Measurements from ENCODE around the gene KRTAP10-3.
"Not testable (repeated sequence)": the region's sequence is repeated elsewhere in the genome, so short reads cannot be mapped to it uniquely, and the experiment has no call there.

The KRTAP10-3 gene, protein sequence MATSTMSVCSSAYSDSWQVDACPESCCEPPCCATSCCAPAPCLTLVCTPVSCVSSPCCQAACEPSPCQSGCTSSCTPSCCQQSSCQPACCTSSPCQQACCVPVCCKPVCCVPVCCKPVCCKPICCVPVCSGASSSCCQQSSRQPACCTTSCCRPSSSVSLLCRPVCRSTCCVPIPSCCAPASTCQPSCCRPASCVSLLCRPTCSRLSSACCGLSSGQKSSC

GRCh38 chr21:44558695-44559094, at the start of gene KRTAP10-3:
Gene KRTAP10-3, minus strand, starts transcription at chr21:44558795. Its CDS starts 80 bp downstream, at chr21:44558715.
- Mint-ChIP-seq H3K4me3 (no peak within 1 kb of the TSS), H3K9me3 (peaks cover 19% of the 10 kb centered on the region), H3K36me3 (ENCODE audit: low read depth) (no peaks in the 10 kb centered on the region), H3K27me3 (peaks cover 36% of the 10 kb centered on the region), H3K27ac (no peak within 1 kb of the TSS), H3K4me1 (ENCODE audit: low read depth) (no peaks in the 10 kb centered on the region)
- intact Hi-C loops (cut with micrococcal nuclease), result no loop called here

GRCh38 chr21:44606495-44606894, 47.9 kb upstream of the KRTAP10-3 start:
- Mint-ChIP-seq H3K4me1 (ENCODE audit: low read depth) (no peaks in the 10 kb centered on the region), H3K27me3 (peaks cover 4% of the 10 kb centered on the region), H3K27ac (no peak overlapping the region), H3K36me3 (ENCODE audit: low read depth) (no peaks in the 10 kb centered on the region), H3K4me3 (no peak overlapping the region), H3K9me3 (peaks cover 46% of the 10 kb centered on the region)
- intact Hi-C loops (cut with micrococcal nuclease), result no loop called here

GRCh38 chr21:44603911-44604310, 45.3 kb upstream of the KRTAP10-3 start:
- Mint-ChIP-seq H3K27me3 (peaks cover 9% of the 10 kb centered on the region), H3K4me1 (ENCODE audit: low read depth) (no peaks in the 10 kb centered on the region), H3K4me3 (no peak overlapping the region), H3K36me3 (ENCODE audit: low read depth) (no peaks in the 10 kb centered on the region), H3K27ac (no peak overlapping the region), H3K9me3 (peaks cover 20% of the 10 kb centered on the region)
- intact Hi-C loops (cut with micrococcal nuclease), result no loop called here

- intact Hi-C loops (cut with micrococcal nuclease), result no loop called here
- Mint-ChIP-seq H3K27ac (no peak overlapping the region), H3K27me3 (peaks cover 9% of the 10 kb centered on the region), H3K9me3 (peaks cover 16% of the 10 kb centered on the region), H3K36me3 (ENCODE audit: low read depth) (no peaks in the 10 kb centered on the region), H3K4me1 (ENCODE audit: low read depth) (no peaks in the 10 kb centered on the region), H3K4me3 (no peak overlapping the region)
Observed at GRCh38 chr21:44603109-44603875, 44.7 kb upstream of the KRTAP10-3 start.

- no peaks in the 10 kb centered on the region for H3K36me3 Mint-ChIP-seq (ENCODE audit: low read depth)
- peaks cover 13% of the 10 kb centered on the region for H3K27me3 Mint-ChIP-seq
- H3K4me3 Mint-ChIP-seq, result no peak overlapping the region
- H3K27ac Mint-ChIP-seq, result no peak overlapping the region
- intact Hi-C loops (cut with micrococcal nuclease), result no loop called here
- H3K9me3 Mint-ChIP-seq, result peaks cover 16% of the 10 kb centered on the region
- no peaks in the 10 kb centered on the region for H3K4me1 Mint-ChIP-seq (ENCODE audit: low read depth)
Observed at GRCh38 chr21:44602463-44602850, 43.9 kb upstream of the KRTAP10-3 start.

DNA sequence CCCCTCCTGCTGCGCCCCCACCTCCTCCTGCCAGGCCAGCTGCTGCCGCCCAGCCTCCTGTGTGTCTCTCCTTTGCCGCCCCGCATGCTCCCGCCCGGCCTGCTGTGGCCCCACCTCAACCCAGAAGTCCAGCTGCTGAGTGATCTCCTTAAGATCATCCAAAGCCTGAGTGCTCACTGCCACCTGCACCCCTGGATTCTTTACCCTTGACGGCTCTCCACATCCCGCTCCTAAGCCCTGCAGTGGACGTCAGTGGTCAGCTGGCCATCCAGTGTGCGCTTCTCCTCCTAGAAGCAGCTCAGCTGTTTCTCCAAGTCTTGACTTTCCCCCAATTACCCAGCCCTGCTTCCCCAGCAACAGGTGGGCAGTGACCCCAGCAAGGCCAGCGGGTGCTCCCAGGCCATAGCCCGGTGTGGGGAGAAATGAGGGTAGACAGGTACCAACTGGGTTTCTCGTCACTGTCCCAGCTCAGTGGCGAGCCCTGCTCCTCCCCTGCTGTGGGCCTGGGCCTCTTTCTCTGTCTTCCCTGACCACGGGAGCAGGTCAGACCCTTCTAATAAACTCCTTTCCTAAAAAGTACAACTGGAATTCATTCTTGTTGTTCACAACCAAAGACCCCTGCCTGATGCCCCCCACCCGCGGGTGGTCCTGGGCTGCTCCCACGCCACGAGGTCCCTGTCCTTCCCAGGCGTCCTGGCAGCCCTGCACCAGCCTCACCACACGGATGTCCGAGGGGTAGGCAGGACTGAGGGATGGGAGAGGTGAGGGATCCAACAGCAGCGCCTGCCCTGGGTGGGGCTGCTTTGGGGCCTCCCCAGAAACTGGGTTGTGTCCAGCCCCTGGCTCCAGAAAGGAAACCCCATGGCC, 43.2 kb upstream of the KRTAP10-3 start:
- Mint-ChIP-seq H3K27me3 (peaks cover 13% of the 10 kb centered on the region), H3K4me3 (no peak overlapping the region), H3K36me3 (ENCODE audit: low read depth) (no peaks in the 10 kb centered on the region), H3K27ac (no peak overlapping the region), H3K9me3 (peaks cover 16% of the 10 kb centered on the region), H3K4me1 (ENCODE audit: low read depth) (no peaks in the 10 kb centered on the region)
- intact Hi-C loops (cut with micrococcal nuclease), result no loop called here

DNA sequence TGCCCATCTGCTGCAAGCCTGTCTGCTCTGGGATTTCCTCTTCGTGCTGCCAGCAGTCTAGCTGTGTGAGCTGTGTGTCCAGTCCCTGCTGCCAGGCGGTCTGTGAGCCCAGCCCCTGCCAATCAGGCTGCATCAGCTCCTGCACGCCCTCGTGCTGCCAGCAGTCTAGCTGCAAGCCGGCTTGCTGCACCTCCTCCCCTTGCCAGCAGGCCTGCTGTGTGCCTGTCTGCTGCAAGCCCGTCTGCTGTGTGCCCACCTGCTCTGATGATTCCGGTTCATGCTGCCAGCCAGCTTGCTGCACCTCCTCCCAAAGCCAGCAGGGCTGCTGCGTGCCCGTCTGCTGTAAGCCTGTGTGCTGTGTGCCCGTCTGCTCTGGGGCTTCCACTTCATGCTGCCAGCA, 42.5 kb upstream of the KRTAP10-3 start:
- H3K4me3 Mint-ChIP-seq; H3K4me1 Mint-ChIP-seq (ENCODE audit: low read depth); H3K36me3 Mint-ChIP-seq (ENCODE audit: low read depth); intact Hi-C loops (cut with micrococcal nuclease); H3K27ac Mint-ChIP-seq: not testable (repeated sequence)
- peaks cover 13% of the 10 kb centered on the region for H3K27me3 Mint-ChIP-seq
- peaks cover 10% of the 10 kb centered on the region for H3K9me3 Mint-ChIP-seq

- H3K36me3 Mint-ChIP-seq (ENCODE audit: low read depth); H3K4me1 Mint-ChIP-seq (ENCODE audit: low read depth); H3K27ac Mint-ChIP-seq; H3K9me3 Mint-ChIP-seq; H3K4me3 Mint-ChIP-seq; intact Hi-C loops (cut with micrococcal nuclease): not testable (repeated sequence)
- H3K27me3 Mint-ChIP-seq, result peaks cover 11% of the 10 kb centered on the region
Observed at GRCh38 chr21:44600118-44600978, 41.8 kb upstream of the KRTAP10-3 start, which contains the start of gene KRTAP10-7. Gene KRTAP10-7, plus strand, starts transcription at chr21:44600597. Its CDS starts 25 bp downstream, at chr21:44600622.

DNA sequence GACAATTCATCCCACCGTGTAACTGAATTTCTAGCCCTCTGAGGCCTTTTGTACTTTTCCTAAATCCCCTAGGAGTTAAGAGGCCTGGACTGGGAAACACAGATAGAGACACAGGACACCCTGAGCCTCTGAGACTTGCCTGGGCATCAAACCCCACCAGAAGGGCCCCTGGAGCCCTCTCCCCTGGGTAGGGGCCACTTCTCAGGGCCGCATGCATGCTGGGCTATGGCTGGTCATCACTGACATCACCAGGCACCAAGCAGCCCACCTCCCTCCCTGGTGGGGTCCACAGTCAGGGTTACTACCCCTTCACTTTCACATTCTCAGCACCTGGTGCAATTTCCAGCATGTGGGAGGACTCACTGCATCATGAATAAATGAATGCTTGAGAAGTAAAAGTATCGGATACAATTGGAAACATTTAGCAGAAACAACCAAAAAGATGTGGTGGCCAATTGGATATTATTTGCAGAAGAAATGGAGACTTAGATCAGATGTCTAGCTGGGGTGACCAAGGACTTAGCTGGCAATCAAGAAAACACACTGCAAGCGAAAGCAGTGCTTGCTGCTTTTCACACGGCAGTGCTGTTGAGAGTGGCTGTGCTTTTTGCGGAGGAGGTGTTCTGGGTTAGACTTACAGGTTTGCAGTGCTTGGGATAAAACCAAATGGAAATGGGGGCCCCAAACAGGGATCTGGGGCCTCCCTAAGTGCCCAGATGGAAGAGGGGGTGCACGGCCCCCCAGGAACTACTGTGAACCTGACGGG, 40.9 kb upstream of the KRTAP10-3 start:
- intact Hi-C loops (cut with micrococcal nuclease), result no loop called here
- no peaks in the 10 kb centered on the region for H3K4me1 Mint-ChIP-seq (ENCODE audit: low read depth)
- H3K27ac Mint-ChIP-seq, result no peak overlapping the region
- peaks cover 15% of the 10 kb centered on the region for H3K27me3 Mint-ChIP-seq
- no peak overlapping the region for H3K4me3 Mint-ChIP-seq
- peaks cover 8% of the 10 kb centered on the region for H3K9me3 Mint-ChIP-seq
- no peaks in the 10 kb centered on the region for H3K36me3 Mint-ChIP-seq (ENCODE audit: low read depth)

DNA sequence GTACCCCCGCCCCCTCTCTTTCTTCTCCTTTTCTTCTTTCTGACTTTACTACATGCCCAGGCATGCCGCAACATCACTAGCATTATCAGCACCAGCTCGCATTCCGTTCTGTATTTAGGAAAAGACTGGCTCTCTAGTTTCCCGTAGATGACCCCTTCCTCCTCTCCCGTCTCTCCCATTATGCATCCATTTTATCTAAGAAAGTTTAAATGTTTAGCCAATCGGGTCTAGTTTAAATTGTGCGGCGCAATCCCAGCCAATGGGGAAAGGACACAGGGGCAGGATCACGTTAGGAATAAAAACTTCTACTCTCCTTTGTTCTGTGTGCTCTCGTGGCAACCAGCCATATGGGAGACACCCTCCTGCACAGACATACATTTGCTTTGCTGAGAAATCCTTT, 39.5 kb upstream of the KRTAP10-3 start:
- H3K4me3 Mint-ChIP-seq, result no peak overlapping the region
- H3K27ac Mint-ChIP-seq, result no peak overlapping the region
- peaks cover 18% of the 10 kb centered on the region for H3K27me3 Mint-ChIP-seq
- no peaks in the 10 kb centered on the region for H3K36me3 Mint-ChIP-seq (ENCODE audit: low read depth)
- H3K9me3 Mint-ChIP-seq, result no peaks in the 10 kb centered on the region
- no peaks in the 10 kb centered on the region for H3K4me1 Mint-ChIP-seq (ENCODE audit: low read depth)
- intact Hi-C loops (cut with micrococcal nuclease), result no loop called here

DNA sequence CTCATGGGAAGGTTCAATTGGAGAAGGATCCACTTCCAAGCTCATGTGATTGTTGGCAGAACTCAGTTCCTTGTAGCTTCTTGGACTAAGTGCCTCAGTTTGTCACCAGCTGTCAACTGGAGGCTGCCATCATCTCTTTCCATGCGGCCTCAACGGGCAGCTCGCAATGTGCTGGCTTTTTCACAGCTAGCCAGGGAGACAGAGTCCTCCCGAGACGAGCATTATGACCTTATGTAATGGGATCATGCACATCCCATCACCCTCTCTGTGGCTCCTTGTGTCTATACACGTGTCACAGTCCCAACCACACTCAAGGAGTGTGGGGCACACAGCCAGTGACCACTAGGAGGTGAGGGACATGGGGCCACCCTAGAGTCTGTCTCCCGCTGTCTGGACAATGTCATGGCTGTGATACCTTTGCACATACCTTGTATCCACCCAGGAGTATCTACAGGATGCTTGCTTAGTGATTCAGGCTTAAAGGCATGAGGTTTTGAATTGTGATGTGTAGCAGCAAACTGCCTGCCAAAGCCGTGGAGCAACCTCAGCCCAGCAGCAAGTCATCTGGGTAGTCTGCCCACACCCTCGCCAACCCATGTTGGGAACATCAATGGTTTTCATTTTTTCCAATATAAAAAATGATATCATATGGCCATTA, 37.6 kb upstream of the KRTAP10-3 start:
- no peak overlapping the region for H3K4me3 Mint-ChIP-seq
- H3K36me3 Mint-ChIP-seq (ENCODE audit: low read depth), result no peaks in the 10 kb centered on the region
- intact Hi-C loops (cut with micrococcal nuclease), result no loop called here
- H3K4me1 Mint-ChIP-seq (ENCODE audit: low read depth), result no peaks in the 10 kb centered on the region
- no peaks in the 10 kb centered on the region for H3K9me3 Mint-ChIP-seq
- H3K27ac Mint-ChIP-seq, result no peak overlapping the region
- peaks cover 24% of the 10 kb centered on the region for H3K27me3 Mint-ChIP-seq

- Mint-ChIP-seq H3K36me3 (ENCODE audit: low read depth) (no peaks in the 10 kb centered on the region), H3K4me3 (no peak overlapping the region), H3K9me3 (no peaks in the 10 kb centered on the region), H3K27me3 (peaks cover 20% of the 10 kb centered on the region), H3K4me1 (ENCODE audit: low read depth) (no peaks in the 10 kb centered on the region), H3K27ac (no peak overlapping the region)
- intact Hi-C loops (cut with micrococcal nuclease), result no loop called here
Observed at GRCh38 chr21:44595524-44595923, 36.9 kb upstream of the KRTAP10-3 start.

Measured in dendritic cell treated with granulocyte-macrophage colony-stimulating factor and Interleukin-4, amounts not matched to agents 40 ng/mL and 50 ng/mL, for 4 days (primary cell).